HL-60 (cell line): ENCODE measurements around the gene HMG20A.

ENCODE experiments used
- DNase-seq, 2 experiments: peaks; one replicate each; pipeline ENCODE4 v3.0.0-alpha.2; 2010 to 2020; ENCODE audit warnings: low read depth in 1 of 2, low spot score in 1 of 2
- H3K27ac ChIP-seq: fragments of 250-450 bp; sonication (Bioruptor Pico); replicated peaks from 2 replicates; pipeline ENCODE4 v1.5.1; 2020; ENCODE audit warnings: mild to moderate bottlenecking, moderate library complexity
- H3K27me3 ChIP-seq: fragments of 250-450 bp; sonication (Bioruptor Pico); 2 replicates; pipeline ENCODE4 v1.5.1; 2021; ENCODE audit warnings: mild to moderate bottlenecking, moderate library complexity; ENCODE audit not compliant: insufficient read depth, poor library complexity, severe bottlenecking
- H3K4me3 ChIP-seq: replicated peaks from 2 replicates; pipeline ENCODE4 v1.5.1; 2011; ENCODE audit warnings: mild to moderate bottlenecking, control low read depth, low read length; ENCODE audit not compliant: insufficient read depth
- CTCF ChIP-seq: IDR thresholded peaks from one replicate; pipeline ENCODE4 v1.5.1; 2011; ENCODE audit warnings: low read length, control low read depth, inconsistent platforms; ENCODE audit not compliant: insufficient read depth
- GABPA ChIP-seq: IDR thresholded peaks from 2 replicates; pipeline ENCODE4 v1.6.1; 2012; ENCODE audit warnings: low read depth
- POLR2AphosphoS5 ChIP-seq: IDR thresholded peaks from 2 replicates; pipeline ENCODE4 v1.6.1; 2012; ENCODE audit warnings: low read depth
- SPI1 ChIP-seq: IDR thresholded peaks from 2 replicates; pipeline ENCODE4 v1.6.1; 2012; ENCODE audit warnings: low read depth, mild to moderate bottlenecking, borderline replicate concordance
- TF ChIP-seq, protein P1 (sequence below): IDR thresholded peaks from 2 replicates; pipeline ENCODE4 v1.6.1; 2012; ENCODE audit warnings: low read depth; ENCODE audit not compliant: insufficient replicate concordance

HMG20A gene

DNA sequence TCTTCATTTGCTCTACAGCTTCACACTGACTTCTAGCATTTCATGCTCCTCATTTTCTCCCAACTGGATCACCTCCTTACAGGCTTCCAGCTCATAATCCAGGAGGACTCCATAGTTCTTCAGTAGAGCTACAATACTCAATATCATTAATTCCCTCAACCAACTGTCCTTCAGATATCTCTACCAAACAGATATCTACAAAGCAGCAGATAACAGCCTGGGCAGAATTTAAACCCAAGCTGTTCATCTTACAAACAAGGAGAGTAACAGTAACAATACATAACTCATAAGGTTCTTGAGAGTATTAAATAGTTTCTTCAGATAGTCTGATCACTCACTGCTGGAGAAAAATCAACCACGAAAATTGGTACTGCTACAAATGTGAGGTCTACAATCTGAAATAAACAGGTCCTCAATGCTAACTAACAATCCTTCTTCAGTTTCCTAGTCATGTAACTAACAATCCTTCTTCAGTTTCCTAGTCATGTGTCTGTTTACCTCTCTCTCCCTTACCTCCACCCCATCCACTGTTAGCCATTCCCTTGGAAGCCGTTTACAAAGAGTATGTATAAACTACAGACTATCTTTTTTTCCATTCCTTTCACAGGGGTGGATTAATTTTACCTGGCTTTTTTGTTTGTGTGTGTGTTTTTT lies 5.8 kb upstream of the HMG20A start:
- H3K27me3 ChIP-seq = no peaks in the 10 kb centered on the region
- peak overlapping the region; percentile 19; the same call in 1 of the 2 replicates for H3K27ac ChIP-seq
- no peak overlapping the region for H3K4me3 ChIP-seq
- DNase-seq = no peak
- no peak for TF ChIP-seq CTCF

GRCh38 chr15:77415450-77416147 lies 5.1 kb upstream of the HMG20A start:
- no peak overlapping the region for H3K4me3 ChIP-seq
- H3K27ac ChIP-seq = 0 out of 2 replicates have a peak overlapping the region, but pooled peaks have one; percentile 19
- H3K27me3 ChIP-seq = no peaks in the 10 kb centered on the region
- TF ChIP-seq GABPA (no peak), CTCF (no peak), POLR2AphosphoS5 (no peak), SPI1 (no peak)
- TF ChIP-seq, protein P1, sequence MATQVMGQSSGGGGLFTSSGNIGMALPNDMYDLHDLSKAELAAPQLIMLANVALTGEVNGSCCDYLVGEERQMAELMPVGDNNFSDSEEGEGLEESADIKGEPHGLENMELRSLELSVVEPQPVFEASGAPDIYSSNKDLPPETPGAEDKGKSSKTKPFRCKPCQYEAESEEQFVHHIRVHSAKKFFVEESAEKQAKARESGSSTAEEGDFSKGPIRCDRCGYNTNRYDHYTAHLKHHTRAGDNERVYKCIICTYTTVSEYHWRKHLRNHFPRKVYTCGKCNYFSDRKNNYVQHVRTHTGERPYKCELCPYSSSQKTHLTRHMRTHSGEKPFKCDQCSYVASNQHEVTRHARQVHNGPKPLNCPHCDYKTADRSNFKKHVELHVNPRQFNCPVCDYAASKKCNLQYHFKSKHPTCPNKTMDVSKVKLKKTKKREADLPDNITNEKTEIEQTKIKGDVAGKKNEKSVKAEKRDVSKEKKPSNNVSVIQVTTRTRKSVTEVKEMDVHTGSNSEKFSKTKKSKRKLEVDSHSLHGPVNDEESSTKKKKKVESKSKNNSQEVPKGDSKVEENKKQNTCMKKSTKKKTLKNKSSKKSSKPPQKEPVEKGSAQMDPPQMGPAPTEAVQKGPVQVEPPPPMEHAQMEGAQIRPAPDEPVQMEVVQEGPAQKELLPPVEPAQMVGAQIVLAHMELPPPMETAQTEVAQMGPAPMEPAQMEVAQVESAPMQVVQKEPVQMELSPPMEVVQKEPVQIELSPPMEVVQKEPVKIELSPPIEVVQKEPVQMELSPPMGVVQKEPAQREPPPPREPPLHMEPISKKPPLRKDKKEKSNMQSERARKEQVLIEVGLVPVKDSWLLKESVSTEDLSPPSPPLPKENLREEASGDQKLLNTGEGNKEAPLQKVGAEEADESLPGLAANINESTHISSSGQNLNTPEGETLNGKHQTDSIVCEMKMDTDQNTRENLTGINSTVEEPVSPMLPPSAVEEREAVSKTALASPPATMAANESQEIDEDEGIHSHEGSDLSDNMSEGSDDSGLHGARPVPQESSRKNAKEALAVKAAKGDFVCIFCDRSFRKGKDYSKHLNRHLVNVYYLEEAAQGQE = no peak
- DNase-seq = peak in 1 of 2 experiments; percentile 12

- DNase-seq = peak in 1 of 2 experiments; percentile 4
- no peak overlapping the region for H3K4me3 ChIP-seq
- H3K27me3 ChIP-seq = no peaks in the 10 kb centered on the region
- TF ChIP-seq POLR2AphosphoS5 (no peak), CTCF (no peak), GABPA (no peak), SPI1 (no peak)
- TF ChIP-seq, protein P1 = no peak
- no peak overlapping the region for H3K27ac ChIP-seq
These were observed 4.6 kb upstream of the HMG20A start for GRCh38 chr15:77416148-77416455.
